GM21381 (cell line): Measurements from ENCODE around the gene MAPKAPK3.
"Not testable (repeated sequence)": the region's sequence is repeated elsewhere in the genome, so short reads cannot be mapped to it uniquely, and the experiment has no call there.

ENCODE experiments used
- ATAC-seq: cut with Tn5 transposase; IDR thresholded peaks from one replicate; pipeline ENCODE4 v1.9.1; 2021; ENCODE audit warnings: mild to moderate bottlenecking, moderate library complexity; ENCODE audit not compliant: unreplicated experiment

Gene MAPKAPK3

DNA sequence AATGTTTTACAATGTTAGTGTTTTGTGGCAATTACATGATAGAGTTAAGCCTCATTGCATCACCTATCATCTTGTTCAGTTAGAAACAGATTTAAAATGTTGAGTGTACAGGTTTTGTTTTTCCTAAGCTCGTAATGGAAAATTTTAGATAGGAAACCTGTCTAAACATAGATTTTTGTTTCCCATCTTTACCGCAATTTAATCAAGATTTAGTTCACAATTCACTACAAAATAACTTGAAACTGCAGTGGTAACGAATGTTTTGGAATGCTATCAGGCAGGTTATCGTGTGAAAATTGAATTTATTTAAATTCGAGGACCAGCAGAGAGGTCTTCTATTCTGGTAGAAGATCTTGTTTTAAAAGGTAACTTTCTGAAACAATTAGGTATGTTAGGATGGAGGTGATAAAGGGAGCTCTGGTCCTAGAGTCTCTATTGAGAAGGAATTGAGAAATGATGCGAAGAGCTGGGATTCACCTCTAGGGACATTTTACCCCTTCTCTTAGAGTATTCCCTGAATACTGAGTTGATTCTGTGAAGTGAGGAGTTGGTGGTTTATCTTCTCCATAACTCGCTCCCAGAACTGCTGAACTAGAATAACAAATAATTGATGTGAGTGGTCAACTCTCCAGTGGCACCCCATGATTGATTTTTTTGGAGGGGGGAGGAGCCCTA, 59.2 kb downstream of the MAPKAPK3 start:
- no peak for ATAC-seq

DNA sequence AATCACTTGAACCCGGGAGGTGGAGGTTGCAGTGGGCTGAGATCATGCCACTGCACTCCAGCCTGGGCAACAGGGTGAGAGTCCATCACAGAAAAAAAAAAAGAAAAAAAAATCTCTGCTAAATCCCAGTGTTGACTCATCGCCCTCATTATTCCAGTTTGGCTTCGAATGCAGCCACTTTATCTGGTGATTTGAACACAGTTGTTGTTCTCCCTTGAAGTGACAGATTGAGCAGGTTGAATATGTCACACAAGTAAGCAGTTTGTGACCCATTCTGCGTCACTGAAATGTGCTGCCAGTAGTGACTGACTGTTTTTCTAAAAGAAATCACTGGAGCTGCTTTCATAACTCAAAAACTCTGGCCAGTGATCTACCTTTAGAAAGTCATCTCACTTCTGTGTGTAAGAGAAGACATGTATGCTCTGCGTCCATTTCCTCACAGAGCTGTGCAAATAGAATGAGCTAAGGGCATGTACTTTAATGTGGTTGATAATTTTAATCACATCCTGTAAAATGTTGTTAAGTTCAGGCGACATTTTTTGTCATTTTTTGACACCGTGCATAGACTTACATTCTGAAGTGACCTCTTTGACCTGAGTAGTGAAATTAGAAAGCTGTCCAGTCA, 70.3 kb downstream of the MAPKAPK3 start:
- no peak for ATAC-seq

DNA sequence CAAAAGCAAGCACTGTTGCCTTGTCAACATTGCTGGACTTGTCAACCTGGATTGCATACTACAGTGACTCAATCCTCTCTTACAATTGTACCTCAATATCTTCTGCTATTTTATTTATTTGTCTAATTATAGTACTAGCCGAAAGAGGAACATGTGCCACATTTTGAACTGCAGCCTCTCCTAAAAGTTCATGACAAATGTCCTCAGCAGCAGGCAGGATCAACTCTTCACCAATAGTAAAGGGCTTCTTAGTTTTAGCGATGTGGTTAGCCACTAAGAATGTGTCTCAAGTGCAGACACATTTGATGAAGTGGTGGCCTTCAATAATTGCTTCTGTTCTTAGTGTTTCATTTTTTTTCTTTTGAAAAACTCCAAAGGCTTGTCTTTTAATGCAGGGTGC, 71.0 kb downstream of the MAPKAPK3 start:
- no peak for ATAC-seq

DNA sequence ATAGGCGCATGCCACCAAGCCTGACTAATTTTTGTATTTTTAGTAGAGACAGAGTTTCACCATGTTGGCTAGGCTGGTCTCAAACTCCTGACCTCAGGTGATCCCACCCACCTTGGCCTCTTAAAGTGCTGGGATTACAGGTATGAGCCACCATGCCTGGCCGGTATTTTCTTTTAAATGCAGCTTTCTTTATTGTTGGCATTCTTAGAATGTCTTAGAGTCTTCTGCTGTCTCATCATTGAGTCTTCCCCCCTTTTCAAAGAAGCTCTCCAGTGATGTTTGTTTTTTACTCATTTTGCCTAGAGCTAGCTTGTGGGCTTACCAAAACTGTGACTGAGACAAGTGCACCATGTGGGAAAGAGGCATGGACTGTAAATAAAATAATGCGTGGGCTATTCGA, 71.7 kb downstream of the MAPKAPK3 start:
- ATAC-seq = not testable (repeated sequence)

DNA sequence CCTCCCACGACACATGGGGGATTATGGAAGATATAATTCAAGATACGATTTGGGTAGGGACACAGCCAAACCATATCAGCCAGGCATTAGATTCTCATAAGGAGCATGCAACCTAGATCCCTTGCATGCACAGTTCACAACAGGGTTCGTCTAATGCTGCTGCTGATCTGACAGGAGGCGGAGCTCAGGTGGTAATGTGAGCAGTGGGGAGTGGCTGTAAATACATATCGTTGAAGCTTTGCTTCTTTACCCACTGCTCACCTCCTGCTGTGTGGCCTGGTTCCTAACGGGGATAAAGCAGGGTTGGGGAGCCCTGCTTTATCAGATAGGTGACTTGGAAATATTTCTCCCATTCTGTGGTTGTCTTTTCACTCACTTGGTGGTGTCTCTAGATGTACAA, 72.6 kb downstream of the MAPKAPK3 start:
- ATAC-seq = no peak

DNA sequence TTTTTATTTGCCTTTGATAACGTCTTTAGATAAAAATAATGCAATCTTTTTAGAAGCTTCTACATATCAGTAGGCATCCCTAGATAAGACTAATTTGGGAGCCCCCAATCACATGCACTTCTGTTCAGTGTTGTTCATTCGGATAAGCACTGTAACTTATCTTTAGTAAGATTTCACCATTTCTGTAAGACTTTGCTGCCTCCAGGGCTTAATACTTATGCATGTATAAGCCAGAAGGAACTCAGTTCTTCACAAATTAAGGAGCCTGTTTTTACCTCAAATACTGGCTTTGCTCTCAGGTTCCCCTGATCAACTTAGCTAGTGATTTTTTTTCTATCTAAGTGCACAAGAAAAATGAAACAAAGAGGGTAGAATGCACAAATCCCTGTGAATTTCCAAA, 78.1 kb downstream of the MAPKAPK3 start:
- no peak for ATAC-seq

DNA sequence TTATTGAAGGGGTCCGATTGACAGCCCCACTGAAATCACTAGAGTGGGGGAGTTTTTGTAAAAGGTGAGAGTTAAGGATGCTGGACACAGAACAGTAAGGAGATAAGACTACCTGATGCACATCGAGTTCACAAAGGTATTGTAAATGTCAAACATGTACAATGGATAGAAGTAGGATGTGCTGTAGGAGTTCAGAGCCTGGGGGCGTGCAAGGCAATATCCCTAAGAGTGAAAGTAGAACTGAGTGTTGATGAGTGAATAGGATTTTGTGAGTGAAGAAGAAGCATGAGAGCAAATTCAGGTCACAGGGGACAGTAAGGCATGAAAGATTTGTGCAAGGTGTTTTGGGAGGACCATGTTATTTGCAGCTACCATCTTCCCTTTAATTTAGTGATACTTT, 79.3 kb downstream of the MAPKAPK3 start:
- no peak for ATAC-seq

DNA sequence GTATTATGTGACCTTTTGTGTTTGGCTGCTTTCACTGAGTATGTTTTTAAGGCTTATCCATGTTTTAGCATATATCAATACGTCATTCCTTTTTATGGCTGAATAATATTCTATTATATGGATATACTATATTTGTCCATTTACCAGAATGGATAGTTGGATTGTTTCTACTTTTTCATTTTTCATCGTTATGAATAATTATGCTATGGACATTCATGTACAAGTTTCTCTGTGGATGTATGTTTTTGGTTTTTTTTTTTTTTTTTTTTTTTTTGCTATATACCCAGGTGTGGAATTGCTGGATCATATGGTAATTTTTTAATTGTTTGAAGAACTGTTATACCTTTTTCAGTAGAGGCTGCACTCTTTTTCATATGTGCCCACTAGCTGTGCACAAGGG, 81.3 kb downstream of the MAPKAPK3 start:
- no peak for ATAC-seq
